ENCODE data around the gene SARS2.

DNA sequence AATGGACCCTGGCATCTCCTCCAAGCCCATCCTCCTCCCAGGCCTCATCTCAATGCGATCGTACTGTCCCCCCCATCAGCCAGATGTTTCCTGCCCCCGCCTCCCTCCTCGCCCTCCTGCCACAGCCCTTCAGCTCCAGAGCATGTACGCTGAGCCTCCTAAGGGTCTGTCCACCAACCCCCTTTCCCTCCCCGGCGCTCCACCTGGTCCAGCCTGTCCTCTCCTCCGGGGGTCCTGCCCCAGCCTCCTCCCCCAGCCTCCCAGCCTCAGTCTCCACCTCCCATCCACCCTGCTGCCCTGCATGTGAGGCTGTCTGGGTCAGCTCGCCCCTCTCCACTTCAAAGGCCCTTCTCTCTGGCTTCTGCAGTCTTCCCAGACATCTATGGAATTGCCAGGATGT, 35.6 kb downstream of the SARS2 start:
- TF ChIP-seq, protein P1, sequence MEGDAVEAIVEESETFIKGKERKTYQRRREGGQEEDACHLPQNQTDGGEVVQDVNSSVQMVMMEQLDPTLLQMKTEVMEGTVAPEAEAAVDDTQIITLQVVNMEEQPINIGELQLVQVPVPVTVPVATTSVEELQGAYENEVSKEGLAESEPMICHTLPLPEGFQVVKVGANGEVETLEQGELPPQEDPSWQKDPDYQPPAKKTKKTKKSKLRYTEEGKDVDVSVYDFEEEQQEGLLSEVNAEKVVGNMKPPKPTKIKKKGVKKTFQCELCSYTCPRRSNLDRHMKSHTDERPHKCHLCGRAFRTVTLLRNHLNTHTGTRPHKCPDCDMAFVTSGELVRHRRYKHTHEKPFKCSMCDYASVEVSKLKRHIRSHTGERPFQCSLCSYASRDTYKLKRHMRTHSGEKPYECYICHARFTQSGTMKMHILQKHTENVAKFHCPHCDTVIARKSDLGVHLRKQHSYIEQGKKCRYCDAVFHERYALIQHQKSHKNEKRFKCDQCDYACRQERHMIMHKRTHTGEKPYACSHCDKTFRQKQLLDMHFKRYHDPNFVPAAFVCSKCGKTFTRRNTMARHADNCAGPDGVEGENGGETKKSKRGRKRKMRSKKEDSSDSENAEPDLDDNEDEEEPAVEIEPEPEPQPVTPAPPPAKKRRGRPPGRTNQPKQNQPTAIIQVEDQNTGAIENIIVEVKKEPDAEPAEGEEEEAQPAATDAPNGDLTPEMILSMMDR (IDR thresholded peaks at IDR 0.05): no peak
- TF ChIP-seq POLR2A (IDR thresholded peaks at IDR 0.05): no peak

Data from vagina (tissue), 2 donors.